Stimulated activated memory B cell treated with anti-CD40 and anti-IgM and Interleukin-4, amounts not matched to agents 10 μg/mL and 1 μg/mL and 100 μg/mL, for 72 hours (primary cell): ENCODE data around the gene ZFP14.
"Not testable (repeated sequence)": the region's sequence is repeated elsewhere in the genome, so short reads cannot be mapped to it uniquely, and the experiment has no call there.

ENCODE experiments used
- ATAC-seq: fragments of 150-1000 bp; cut with Tn5 transposase; 2 replicates; pipeline ENCODE4 v1.10.0; 2021
- H3K27ac Mint-ChIP-seq: one replicate; pipeline ENCODE4 v1.8.0; 2022; ENCODE audit warnings: mild to moderate bottlenecking, mixed read lengths
- H3K27me3 Mint-ChIP-seq: one replicate; pipeline ENCODE4 v1.8.0; 2022; ENCODE audit warnings: mixed read lengths
- H3K36me3 Mint-ChIP-seq: one replicate; pipeline ENCODE4 v1.8.0; 2022; ENCODE audit warnings: mixed read lengths
- H3K4me1 Mint-ChIP-seq: one replicate; pipeline ENCODE4 v1.8.0; 2022; ENCODE audit warnings: mixed read lengths
- H3K4me3 Mint-ChIP-seq: one replicate; pipeline ENCODE4 v1.8.0; 2022; ENCODE audit warnings: mild to moderate bottlenecking, moderate library complexity, mixed read lengths
- H3K9me3 Mint-ChIP-seq: one replicate; pipeline ENCODE4 v1.8.0; 2022; ENCODE audit warnings: mixed read lengths

The ZFP14 gene

GRCh38 chr19:36292317-36292716 lies 86.7 kb downstream of the ZFP14 start:
- H3K27me3 Mint-ChIP-seq, H3K4me3 Mint-ChIP-seq, H3K9me3 Mint-ChIP-seq, H3K27ac Mint-ChIP-seq, H3K4me1 Mint-ChIP-seq, ATAC-seq: not testable (repeated sequence)
- peaks cover 12% of the 10 kb centered on the region for H3K36me3 Mint-ChIP-seq
